Fibroblast of pulmonary artery (primary cell): ENCODE measurements around the gene SETD2.

ENCODE experiments used
- DNase-seq: peaks from one replicate; pipeline ENCODE4 v3.0.0-alpha.2; 2010; ENCODE audit warnings: low read depth
- H3K4me3 ChIP-seq: replicated peaks from 2 replicates; pipeline ENCODE4 v1.5.1; 2011; ENCODE audit warnings: low read depth, mild to moderate bottlenecking, control low read depth, low read length, moderate library complexity
- CTCF ChIP-seq: IDR thresholded peaks from 2 replicates; pipeline ENCODE4 v1.5.1; 2011; ENCODE audit warnings: mild to moderate bottlenecking, control low read depth, low read length, inconsistent platforms; ENCODE audit errors: missing control alignments

The SETD2 gene

GRCh38 chr3:46987743-46988401, 176.0 kb downstream of the SETD2 start:
- no peak for TF ChIP-seq CTCF
- no peak overlapping the region for H3K4me3 ChIP-seq

GRCh38 chr3:46987319-46987742, 176.6 kb downstream of the SETD2 start:
- H3K4me3 ChIP-seq = no peak overlapping the region
- no peak for TF ChIP-seq CTCF
- no peak for DNase-seq

More at GRCh38 chr3:46987743-46988401, 176.0 kb downstream of the SETD2 start:
- peak; percentile 32 for DNase-seq

- no peak overlapping the region for H3K4me3 ChIP-seq
- no peak for TF ChIP-seq CTCF
- DNase-seq = no peak
Observed at GRCh38 chr3:46986782-46987310, 177.1 kb downstream of the SETD2 start.

- TF ChIP-seq CTCF = no peak
Observed at GRCh38 chr3:46986055-46986730, 177.7 kb downstream of the SETD2 start.

GRCh38 chr3:46985588-46985987, 178.3 kb downstream of the SETD2 start:
- no peak for TF ChIP-seq CTCF
- H3K4me3 ChIP-seq = no peak overlapping the region
- no peak for DNase-seq

More at GRCh38 chr3:46986055-46986730, 177.7 kb downstream of the SETD2 start:
- no peak overlapping the region for H3K4me3 ChIP-seq
- DNase-seq = no peak

GRCh38 chr3:46984591-46985459, 179.1 kb downstream of the SETD2 start:
- no peak for TF ChIP-seq CTCF
- H3K4me3 ChIP-seq = no peak overlapping the region
- no peak for DNase-seq
